Stimulated activated CD8-positive, alpha-beta memory T cell treated with anti-CD3 and anti-CD28 coated beads, Interleukin-15, amount 100 ng/mL, for 48 hours (primary cell): ENCODE measurements around the gene PLD5.

Experiments
- DNase-seq, 2 donors: peaks; one replicate each; pipeline ENCODE4 v3.0.0-alpha.2; 2020; ENCODE audit warnings: low read depth in 2 of 2

The PLD5 gene

GRCh38 chr1:242524571-242525359 is at the start of gene PLD5:
TSS of gene PLD5 (minus strand) at chr1:242524697.
- DNase-seq: no peak

- DNase-seq: no peak
These were observed 45.4 kb upstream of the PLD5 start for GRCh38 chr1:242569867-242570266.

GRCh38 chr1:242568666-242569065 is 44.2 kb upstream of the PLD5 start:
- DNase-seq: no peak

- DNase-seq: no peak
These were observed 43.1 kb upstream of the PLD5 start for GRCh38 chr1:242567596-242567995.

- no peak for DNase-seq
These were observed 32.3 kb upstream of the PLD5 start for GRCh38 chr1:242556759-242557158.

GRCh38 chr1:242556276-242556675 is 31.8 kb upstream of the PLD5 start:
- DNase-seq: no peak

GRCh38 chr1:242554577-242554976 is 30.1 kb upstream of the PLD5 start:
- no peak for DNase-seq

- no peak for DNase-seq
These were observed 22.6 kb upstream of the PLD5 start for GRCh38 chr1:242546849-242547729.

GRCh38 chr1:242546441-242546840 is 21.9 kb upstream of the PLD5 start:
- no peak for DNase-seq

- no peak for DNase-seq
These were observed 19.6 kb upstream of the PLD5 start for GRCh38 chr1:242544071-242544470.

GRCh38 chr1:242542271-242542670 is 17.8 kb upstream of the PLD5 start:
- no peak for DNase-seq

- DNase-seq: no peak
These were observed 11.5 kb upstream of the PLD5 start for GRCh38 chr1:242535986-242536385.

- DNase-seq: no peak
These were observed 10.3 kb upstream of the PLD5 start for GRCh38 chr1:242534753-242535152.

- DNase-seq: no peak
These were observed 6.3 kb upstream of the PLD5 start for GRCh38 chr1:242530761-242531160.

GRCh38 chr1:242525769-242526168 is 1.3 kb upstream of the PLD5 start:
- DNase-seq: no peak

- no peak for DNase-seq
These were observed 844 bp upstream of the PLD5 start for GRCh38 chr1:242525360-242525722.

GRCh38 chr1:242523719-242524570 is 552 bp downstream of the PLD5 start:
- no peak for DNase-seq

- no peak for DNase-seq
These were observed 1.3 kb downstream of the PLD5 start for GRCh38 chr1:242522996-242523718.

GRCh38 chr1:242522304-242522945 is 2.1 kb downstream of the PLD5 start:
- no peak for DNase-seq

GRCh38 chr1:242515555-242515954 is 8.9 kb downstream of the PLD5 start:
- no peak for DNase-seq

GRCh38 chr1:242506724-242507123 is 17.8 kb downstream of the PLD5 start:
- no peak for DNase-seq
